GM12891 (cell line): Measurements from ENCODE around the gene SKI.

Experiments used
- DNase-seq: peaks from one replicate; pipeline ENCODE4 v3.0.0; 2011; ENCODE audit warnings: low spot score; ENCODE audit not compliant: insufficient read length
- FAIRE-seq: peaks from 2 replicates; lab custom pipeline; 2011; peaks lifted over from hg19 to GRCh38; lab: Jason Lieb, UNC
- PAX5 ChIP-seq: IDR thresholded peaks from 2 replicates; pipeline ENCODE4 v1.6.1; 2011; ENCODE audit warnings: low read length, moderate library complexity, mild to moderate bottlenecking; ENCODE audit not compliant: insufficient read depth, severe bottlenecking
- POLR2A ChIP-seq: IDR thresholded peaks from 2 replicates; pipeline ENCODE4 v1.6.1; 2011; ENCODE audit warnings: low read depth, low read length, control low read depth
- POLR2AphosphoS5 ChIP-seq: IDR thresholded peaks from 2 replicates; pipeline ENCODE4 v1.6.1; 2011; ENCODE audit warnings: low read depth, low read length, control low read depth
- POU2F2 ChIP-seq: IDR thresholded peaks from 2 replicates; pipeline ENCODE4 v1.6.1; 2011; ENCODE audit warnings: low read depth, mild to moderate bottlenecking, control low read depth, low read length, moderate library complexity
- SPI1 ChIP-seq: IDR thresholded peaks from 2 replicates; pipeline ENCODE4 v1.6.1; 2011; ENCODE audit warnings: low read depth, low read length, control low read depth
- TAF1 ChIP-seq: IDR thresholded peaks from 2 replicates; pipeline ENCODE4 v1.6.1; 2011; ENCODE audit warnings: low read depth, low read length, control low read depth

Gene SKI

DNA sequence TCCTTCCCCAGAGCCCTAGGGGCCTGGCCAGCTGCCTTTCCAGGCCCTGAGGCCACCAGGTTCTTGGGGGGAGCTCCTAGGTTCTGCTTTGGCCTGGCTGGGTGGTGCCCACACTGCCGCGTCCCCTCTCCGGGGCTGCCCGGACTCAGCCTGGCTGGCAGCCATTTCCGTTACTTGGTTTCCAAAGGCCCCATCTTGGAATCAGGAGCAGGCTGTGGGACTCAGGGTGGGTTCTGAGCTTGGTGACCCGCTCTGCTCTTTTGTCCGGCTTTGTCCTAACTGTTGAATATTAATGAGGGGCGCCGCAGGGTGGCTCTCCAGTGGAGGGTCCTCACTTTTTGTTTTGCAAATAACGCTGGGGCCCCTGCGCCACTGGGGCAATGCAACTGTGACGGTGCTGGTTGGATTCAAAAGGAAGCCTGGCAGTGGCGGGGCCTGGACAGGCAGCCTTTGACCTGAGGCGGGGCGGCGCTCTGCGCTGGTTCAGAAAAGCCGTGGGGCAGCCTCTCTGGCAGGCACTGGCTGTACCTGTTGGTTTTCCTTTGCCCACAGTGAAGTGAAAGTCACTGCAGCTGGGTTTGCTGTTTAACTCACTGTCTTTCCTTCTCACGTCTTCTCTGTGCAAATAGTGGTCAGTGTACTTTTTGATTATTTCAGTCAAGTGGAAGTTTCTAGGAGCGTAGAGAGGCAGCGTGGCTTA lies 20.2 kb downstream of the SKI start:
- FAIRE-seq: no peak
- TF ChIP-seq SPI1 (no peak), POLR2AphosphoS5 (no peak), PAX5 (no peak), TAF1 (no peak), POLR2A (no peak)
- no peak for DNase-seq

DNA sequence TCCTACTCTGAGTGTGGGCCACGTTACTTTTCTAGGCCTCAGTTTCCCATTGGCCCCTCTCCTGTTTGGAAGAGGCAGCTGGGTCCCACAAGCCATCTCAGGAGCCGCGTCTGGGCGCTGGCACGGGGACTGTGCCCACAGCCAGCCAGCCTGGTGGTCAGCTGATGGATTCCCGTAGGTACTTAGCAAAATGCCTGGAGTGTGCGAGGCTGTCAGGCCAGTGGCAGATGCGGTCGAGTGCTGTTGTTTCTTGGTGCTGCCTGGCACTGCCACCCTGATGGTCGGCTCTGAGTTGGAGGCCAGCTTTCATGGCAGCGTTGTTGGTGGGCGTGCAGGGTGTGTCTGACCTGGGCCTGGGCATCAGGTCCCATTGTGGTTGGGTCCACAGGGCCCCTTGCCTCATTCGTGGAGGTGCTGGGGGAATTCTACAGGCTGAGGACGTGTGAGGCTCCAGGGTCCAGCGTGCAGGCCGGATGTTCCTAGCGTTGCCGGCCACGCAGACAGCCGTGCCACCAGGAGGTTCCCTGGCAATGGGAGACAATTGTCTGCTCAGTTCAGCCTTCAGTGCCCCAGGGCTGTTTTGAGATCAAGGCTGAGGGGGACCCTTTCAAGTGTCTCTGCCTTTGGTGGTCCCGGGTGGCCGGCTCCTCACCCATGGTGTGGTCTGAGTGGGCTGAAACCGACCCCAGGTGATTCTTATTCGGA lies 20.9 kb downstream of the SKI start:
- no peak for DNase-seq
- FAIRE-seq: no peak
- TF ChIP-seq POLR2AphosphoS5: no peak
- TF ChIP-seq PAX5: no peak
- no peak for TF ChIP-seq TAF1

DNA sequence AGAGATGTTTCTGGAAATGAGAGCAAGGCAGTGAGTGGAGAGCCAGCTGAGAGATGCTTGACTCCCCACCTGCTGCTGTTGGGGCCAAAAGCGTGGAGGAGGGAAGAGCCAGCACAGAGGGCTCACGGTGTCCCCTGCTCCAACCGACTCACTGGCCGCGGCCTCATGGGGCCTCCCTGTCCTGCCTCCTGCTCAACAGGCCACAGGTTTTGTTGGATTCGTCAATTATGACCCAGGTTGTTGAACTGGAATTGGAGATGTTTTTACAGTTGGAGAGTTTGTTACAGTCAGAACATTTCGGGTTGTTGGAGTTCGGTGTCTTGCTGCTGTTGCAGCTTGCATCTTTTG lies 21.4 kb downstream of the SKI start:
- no peak for FAIRE-seq
- no peak for TF ChIP-seq PAX5
- no peak for TF ChIP-seq POU2F2
- TF ChIP-seq POLR2AphosphoS5: no peak
- no peak for TF ChIP-seq SPI1
- TF ChIP-seq TAF1: no peak
- TF ChIP-seq POLR2A: no peak
- DNase-seq: no peak

DNA sequence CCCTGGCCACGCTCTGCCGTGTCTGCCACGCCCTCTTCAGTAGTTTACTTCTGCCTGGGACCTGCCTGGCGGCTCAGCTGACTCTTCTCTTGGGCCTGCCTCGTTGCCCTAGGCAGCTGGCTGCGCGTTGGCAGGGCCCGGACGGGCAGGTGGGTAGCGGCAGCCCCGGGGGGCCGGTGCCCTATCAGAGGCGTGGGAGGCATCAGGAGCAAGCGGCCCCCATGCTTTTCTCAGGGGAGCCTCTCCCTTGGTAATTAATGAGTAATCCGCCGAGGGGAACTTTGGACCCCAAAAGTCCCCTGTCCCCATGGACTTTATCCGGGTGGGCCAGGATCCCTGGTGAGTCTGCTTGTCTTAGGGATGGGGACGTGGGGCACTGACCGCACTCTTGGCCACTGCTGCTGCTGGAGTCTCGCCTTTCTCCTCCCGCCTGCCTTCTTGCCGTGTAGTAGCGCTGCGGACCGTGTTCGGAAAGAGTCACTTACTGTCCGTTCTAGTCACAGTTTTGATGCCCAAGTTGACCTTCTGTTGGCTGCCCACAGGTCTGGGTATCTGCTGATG lies 22.7 kb downstream of the SKI start:
- no peak for TF ChIP-seq POLR2A
- no peak for TF ChIP-seq POLR2AphosphoS5
- no peak for TF ChIP-seq TAF1
- no peak for TF ChIP-seq POU2F2
- TF ChIP-seq PAX5: no peak
- no peak for TF ChIP-seq SPI1
- FAIRE-seq (no peak), DNase-seq (no peak)

DNA sequence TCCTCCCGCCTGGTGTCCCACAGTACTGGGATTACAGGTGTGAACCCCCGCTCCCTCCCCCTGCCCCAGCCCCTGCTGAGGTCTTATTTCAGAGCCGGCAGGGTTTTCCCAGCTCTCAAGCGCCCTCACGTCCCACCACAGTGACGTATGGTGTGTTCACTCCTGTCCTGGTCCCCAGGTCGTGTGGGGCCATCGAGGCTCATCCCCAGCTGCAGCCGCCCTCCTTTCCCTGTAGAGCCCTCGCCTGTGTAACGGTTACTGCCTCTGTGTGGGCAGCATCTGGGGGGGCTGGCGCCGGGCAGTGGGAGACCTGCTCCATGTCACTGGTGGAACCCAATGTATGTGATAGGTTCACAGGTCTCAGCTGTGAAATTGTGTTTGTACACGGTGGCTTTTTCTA lies 23.2 kb downstream of the SKI start:
- FAIRE-seq (no peak), DNase-seq (no peak)
- TF ChIP-seq TAF1: no peak

DNA sequence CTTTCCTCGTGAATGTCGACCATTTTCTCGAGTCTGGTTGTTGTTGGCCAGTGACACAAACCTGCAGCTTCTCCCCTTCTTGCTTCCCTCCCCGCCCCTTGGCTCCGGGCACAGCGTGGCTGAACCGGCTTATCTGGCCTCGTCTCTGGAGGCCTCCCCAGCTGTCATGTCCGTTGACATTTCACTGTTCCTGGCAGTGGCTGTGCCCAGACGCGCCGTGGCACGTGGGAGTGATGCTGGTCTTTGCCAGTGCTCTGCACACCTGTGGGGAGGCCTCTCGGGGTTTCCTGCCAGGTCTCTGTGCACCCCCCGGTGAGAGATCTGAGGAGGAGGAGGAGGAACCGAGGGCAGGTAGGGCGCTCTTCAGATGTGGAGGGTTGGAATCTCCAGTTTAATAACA lies 23.7 kb downstream of the SKI start:
- no peak for TF ChIP-seq POLR2A
- no peak for TF ChIP-seq POU2F2
- no peak for TF ChIP-seq SPI1
- TF ChIP-seq POLR2AphosphoS5: no peak
- TF ChIP-seq TAF1: no peak
- TF ChIP-seq PAX5: no peak
- DNase-seq (no peak), FAIRE-seq (no peak)

DNA sequence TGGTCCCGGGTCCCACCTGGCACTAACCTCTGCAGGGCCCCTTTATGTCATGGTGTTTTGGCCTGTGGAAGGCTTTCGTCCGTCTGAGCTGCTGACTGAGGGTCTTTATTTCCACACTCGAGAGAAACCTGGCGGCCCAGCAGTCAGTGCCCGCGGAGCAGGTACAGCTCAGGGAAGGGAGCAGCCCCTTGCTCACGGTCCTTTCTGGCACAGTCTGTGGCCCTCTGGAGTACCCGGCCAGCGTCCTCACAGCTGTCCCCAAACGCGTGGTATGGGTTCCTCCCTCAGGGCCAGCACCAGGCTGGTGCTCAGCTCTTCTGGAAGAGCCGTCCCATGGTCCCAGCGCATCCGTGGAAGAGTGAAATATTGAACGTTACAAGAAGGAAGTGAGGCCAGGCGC lies 24.3 kb downstream of the SKI start:
- FAIRE-seq (no peak), DNase-seq (no peak)
- no peak for TF ChIP-seq PAX5
- no peak for TF ChIP-seq TAF1
- no peak for TF ChIP-seq SPI1
- TF ChIP-seq POLR2A: no peak
- TF ChIP-seq POLR2AphosphoS5: no peak
- TF ChIP-seq POU2F2: no peak

DNA sequence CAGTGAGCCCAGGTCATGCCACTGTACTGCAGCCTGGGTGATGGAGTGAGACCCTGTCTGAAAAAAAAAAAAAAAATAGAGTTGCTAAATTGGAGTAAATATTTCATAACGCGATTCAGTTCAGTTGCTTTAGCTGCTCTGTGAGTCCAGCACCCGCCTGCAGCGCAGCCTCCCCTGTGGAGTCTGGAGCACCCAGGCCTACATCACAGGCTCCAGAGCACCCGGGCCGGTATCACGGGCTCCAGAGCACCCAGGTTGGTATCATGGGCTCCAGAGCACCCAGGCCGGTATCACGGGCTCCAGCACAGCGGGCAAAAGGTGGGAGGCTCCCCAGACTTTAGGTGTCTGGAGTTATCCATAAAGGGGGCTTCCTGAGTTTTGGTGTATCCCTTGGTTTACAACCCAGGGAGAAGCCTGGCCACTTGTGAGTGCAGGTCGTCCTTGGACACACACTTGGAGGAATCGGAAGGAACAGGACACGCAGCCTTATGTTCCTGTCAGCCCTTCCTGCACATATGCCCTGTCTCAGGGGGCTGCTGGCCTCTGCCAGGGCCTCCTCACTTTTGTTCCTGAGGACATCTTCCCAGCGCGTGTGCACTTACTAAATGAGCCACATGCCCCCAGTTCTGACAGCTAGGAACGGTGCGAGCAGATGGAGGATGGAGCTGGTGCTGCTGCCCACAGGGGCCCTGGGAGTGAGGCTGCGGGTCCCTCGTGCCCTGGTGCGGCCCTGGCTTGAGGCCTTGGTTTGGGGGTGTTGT lies 25.1 kb downstream of the SKI start:
- TF ChIP-seq TAF1 (no peak), SPI1 (no peak), POLR2AphosphoS5 (no peak), POLR2A (no peak), PAX5 (no peak), POU2F2 (no peak)
- FAIRE-seq (no peak), DNase-seq (no peak)

DNA sequence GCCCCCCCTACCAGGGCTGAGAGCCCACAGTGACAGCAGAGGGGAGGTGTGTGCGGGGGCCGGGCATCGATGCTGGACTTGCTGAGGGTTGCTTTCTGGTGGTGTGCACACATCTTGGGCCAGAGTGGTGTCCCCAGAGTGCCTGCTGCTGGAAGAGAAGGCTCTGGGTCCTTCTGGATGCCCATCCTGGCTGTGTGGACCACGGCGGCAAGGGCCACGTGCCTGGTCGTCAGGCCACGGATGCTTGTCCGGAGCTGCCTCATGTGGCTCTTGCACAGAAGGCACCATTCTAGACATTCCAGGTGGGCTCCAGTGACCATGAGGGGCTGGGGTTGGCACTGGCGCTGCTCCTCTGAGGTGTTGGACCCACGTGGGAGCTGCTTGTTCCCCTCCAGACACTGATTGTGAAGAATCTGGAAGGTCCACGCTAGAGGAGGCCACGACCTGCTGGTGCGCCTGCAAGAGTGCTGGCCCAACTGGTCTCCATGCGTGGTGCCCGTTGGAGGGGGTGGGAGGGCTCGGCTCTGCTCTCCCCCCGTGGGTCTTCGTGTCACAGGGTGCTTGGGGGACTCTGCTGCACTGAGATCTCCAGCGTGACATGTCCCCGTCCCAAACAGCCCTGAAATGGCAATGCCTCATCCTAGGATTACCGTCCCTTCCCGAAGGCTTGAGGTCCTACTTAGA lies 25.8 kb downstream of the SKI start:
- FAIRE-seq (no peak), DNase-seq (no peak)
- no peak for TF ChIP-seq POU2F2
